Measurements from ENCODE around the gene PCDH19.

PCDH19 gene

DNA sequence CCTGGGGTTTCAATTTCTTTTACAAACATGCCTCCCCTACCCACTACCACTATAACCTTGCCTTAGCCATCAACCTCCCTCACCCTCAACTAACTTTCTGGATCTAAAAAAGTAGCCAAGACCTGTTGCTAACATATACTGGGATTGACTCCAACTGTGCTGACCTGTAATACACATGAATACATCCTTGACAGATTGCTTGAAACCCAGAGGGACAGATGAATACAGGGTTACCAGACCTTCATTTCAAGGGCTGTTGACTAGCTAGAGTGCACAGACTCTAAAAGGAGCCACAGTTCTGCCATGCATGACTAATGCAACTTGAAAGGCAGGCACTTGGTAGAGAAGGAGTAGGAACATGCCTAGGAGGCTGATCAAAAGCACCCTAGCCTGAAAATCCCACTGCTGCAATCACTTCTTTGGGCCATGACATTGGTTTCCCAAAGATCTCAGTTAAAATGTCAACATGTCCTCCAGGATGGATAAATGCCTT is 121.0 kb downstream of the PCDH19 start:
- DNase-seq = no peak

GRCh38 chrX:100277231-100277630 is 132.8 kb downstream of the PCDH19 start:
- DNase-seq = no peak

DNA sequence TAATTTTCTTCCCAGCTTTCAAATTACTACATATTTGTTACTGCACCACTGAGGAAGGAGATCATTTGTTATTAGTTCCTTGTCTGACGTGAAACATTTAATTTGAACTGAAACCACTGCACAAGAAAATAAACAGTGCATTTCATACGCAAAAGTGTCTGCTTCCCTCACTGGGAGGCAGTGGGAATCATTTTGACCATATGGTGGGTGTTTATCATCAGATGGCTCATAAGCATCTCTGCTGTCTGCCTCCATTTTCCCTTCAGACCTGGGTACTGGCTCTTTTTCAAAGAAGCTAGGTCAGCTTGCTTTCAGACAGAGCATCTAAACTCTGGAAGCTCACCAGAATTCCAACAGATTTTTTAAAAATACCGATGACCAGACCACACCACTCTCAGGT is 135.2 kb downstream of the PCDH19 start:
- no peak for DNase-seq

DNA sequence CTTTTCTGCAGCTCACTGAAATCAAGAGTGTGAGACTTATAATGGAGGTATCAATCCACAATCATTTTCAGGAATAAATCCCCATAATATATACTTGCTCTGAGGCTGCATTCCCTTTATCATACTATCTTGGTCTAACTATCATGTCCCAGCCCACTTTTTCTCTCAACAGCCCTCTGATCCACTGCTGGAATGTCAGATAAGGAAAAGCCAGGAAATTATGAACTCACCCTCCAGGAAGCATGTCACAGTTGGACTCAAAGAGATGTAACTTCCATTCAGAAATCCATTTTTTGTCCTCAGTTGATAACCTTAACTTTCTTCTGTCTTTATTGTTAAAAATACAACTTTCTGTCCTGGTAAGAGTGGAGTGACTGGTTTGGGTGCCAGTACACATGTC is 144.9 kb downstream of the PCDH19 start:
- DNase-seq = no peak

GRCh38 chrX:100264200-100264599 is 145.9 kb downstream of the PCDH19 start:
- no peak for DNase-seq

GRCh38 chrX:100263650-100264049 is 146.4 kb downstream of the PCDH19 start:
- DNase-seq = no peak

DNA sequence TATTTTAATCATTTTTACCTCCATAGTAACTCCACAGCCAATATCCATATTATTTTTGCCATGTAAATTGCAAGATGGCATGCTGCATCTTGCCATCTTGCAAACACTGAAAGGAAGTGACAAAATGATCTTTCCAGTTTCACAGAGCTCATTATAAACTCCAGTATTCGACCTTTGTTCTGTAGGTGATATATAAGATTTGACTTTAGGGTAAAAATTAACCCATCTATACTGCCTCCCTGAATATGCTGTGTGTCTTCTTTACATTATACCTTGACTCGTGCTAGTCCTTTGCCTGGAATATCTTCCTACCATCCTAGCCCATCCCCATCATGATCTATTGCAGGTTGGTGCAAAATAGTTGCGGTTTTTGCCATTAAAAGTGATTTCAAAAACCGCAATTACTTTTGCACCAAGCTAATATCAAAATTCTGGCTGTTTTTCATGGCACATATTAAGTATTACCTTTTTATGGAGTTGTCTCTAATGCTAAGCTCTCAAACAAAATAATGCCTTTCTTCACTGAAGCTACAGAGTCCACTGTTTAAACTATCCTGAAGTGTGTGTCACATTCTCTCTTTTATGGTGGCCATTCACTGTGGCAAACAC is 161.1 kb downstream of the PCDH19 start:
- no peak for DNase-seq

GRCh38 chrX:100247826-100248225 is 162.2 kb downstream of the PCDH19 start:
- DNase-seq = no peak

DNA sequence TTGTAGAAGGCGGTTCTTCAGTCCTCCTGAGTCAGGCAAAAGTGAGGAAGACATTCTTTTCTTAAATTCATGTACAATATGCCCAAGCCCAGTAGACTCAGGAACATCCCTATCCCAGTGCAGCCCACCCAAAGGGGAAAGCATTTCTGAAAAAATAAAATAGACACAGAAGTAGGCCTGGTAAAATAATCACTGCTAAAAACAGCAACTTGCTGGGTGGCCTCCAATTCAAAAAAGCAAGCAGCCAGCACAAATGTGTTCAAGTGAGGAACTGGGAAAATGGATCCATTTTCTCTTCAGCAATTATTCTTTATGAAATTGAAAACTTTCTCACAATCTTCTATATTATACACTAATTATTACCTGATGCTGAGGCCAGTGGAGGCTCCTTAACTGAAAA is 165.4 kb downstream of the PCDH19 start:
- DNase-seq = no peak
